HepG2 (cell line): Measurements from ENCODE around the gene PEX14. TPM values are rescaled to one million over a fixed set of nuclear protein-coding genes. Genes with fewer than 3 reads are reported as not detected.

Source experiments
- ATAC-seq: fragments of 200-7000 bp; cut with Tn5 transposase; 3 replicates; pipeline ENCODE4 v1.9.1; 2020; ENCODE audit warnings: mild to moderate bottlenecking, moderate library complexity
- BruUV-seq: library from RNA; stranded (reverse); fragments of 400-500 nt; replicated peaks from 2 replicates; lab custom pipeline; 2021; lab: Mats Ljungman, UMichigan
- CTCF ChIA-PET: fragments of 300-600 bp; formaldehyde crosslinking; extraction: SDS; loops from one replicate; lab custom pipeline; 2021; ENCODE audit warnings: low total read pairs, inconsistent platforms, low intra/inter-chr PET ratio; lab: Yijun Ruan, JAX
- POLR2A ChIA-PET: fragments of 350-600 bp; sonication (Branson Sonifier 250); formaldehyde crosslinking; loops from one replicate; lab custom pipeline; 2020; ENCODE audit warnings: antibody characterized with exemption, inconsistent platforms; lab: Yijun Ruan, JAX
- DNase-seq: peaks from one replicate; pipeline ENCODE4 v3.0.0-alpha.2; 2015; ENCODE audit warnings: low spot score
- FAIRE-seq: peaks from 3 replicates; lab custom pipeline; 2011; peaks lifted over from hg19 to GRCh38; lab: Jason Lieb, UNC
- H2AFZ ChIP-seq: one replicate; pipeline ENCODE4 v1.6.1; 2011; ENCODE audit warnings: low read length, inconsistent platforms
- H3K27ac ChIP-seq: fragments of 300-600 bp; 3 replicates; pipeline ENCODE4 v1.8.0; 2011; ENCODE audit warnings: mixed run types, mild to moderate bottlenecking, mixed read lengths, low read length, inconsistent platforms; ENCODE audit not compliant: insufficient read depth; ENCODE audit errors: extremely low read length
- H3K27me3 ChIP-seq, 2 experiments: fragments of 200-600 bp in 1 of 2; 2 replicates in 1 of 2; 3 replicates in 1 of 2; pipeline versions ENCODE4 v1.6.0 to v1.8.0; 2011; ENCODE audit warnings: low read length in 2 of 2, mild to moderate bottlenecking in 2 of 2, moderate library complexity in 2 of 2, inconsistent platforms in 1 of 2; ENCODE audit not compliant: insufficient read depth in 2 of 2, control insufficient read depth in 1 of 2
- H3K36me3 ChIP-seq, 2 experiments: fragments of 200-600 bp in 1 of 2; replicated peaks in 1 of 2; 2 replicates in 1 of 2; 3 replicates in 1 of 2; pipeline versions ENCODE4 v1.5.1 to v1.8.0; 2011; ENCODE audit warnings: low read length in 2 of 2, inconsistent platforms in 1 of 2; ENCODE audit not compliant: insufficient read depth in 2 of 2, control insufficient read depth in 1 of 2
- H3K4me1 ChIP-seq: 2 replicates; pipeline ENCODE4 v1.5.1; 2012; ENCODE audit warnings: low read length, inconsistent platforms; ENCODE audit not compliant: insufficient read depth
- H3K4me2 ChIP-seq: 2 replicates; pipeline ENCODE4 v1.6.0; 2011; ENCODE audit warnings: low read depth, low read length, inconsistent platforms
- H3K4me3 ChIP-seq, 3 experiments: fragments of 200-600 bp in 1 of 3; sonication (generic), shearing (Covaris generic) in 1 of 3; replicated peaks in 1 of 3; 2 replicates each; pipeline ENCODE4 v1.5.1; 2011 to 2016; ENCODE audit warnings: low read length in 3 of 3, inconsistent platforms in 2 of 3, low read depth in 2 of 3, mild to moderate bottlenecking in 2 of 3, control low read depth in 1 of 3, mixed read lengths in 1 of 3; ENCODE audit not compliant: insufficient read depth in 1 of 3
- H3K79me2 ChIP-seq: one replicate; pipeline ENCODE4 v1.6.1; 2011; ENCODE audit warnings: low read length, inconsistent platforms; ENCODE audit not compliant: insufficient read depth
- H3K9ac ChIP-seq: 2 replicates; pipeline ENCODE4 v1.6.0; 2011; ENCODE audit warnings: mild to moderate bottlenecking, low read depth, low read length, inconsistent platforms; ENCODE audit not compliant: insufficient read depth
- H3K9me3 ChIP-seq: 2 replicates; pipeline ENCODE4 v1.5.1; 2012; ENCODE audit warnings: mild to moderate bottlenecking, low read length
- H4K20me1 ChIP-seq: 2 replicates; pipeline ENCODE4 v1.6.0; 2011; ENCODE audit warnings: inconsistent platforms, mild to moderate bottlenecking, low read length, moderate library complexity; ENCODE audit not compliant: insufficient read depth
- HOXA5 ChIP-seq: sonication (generic); formaldehyde crosslinking; IDR thresholded peaks from 2 replicates; pipeline ENCODE4 v1.4.0; 2020; ENCODE audit warnings: missing genetic modification reagents
- PITX1 ChIP-seq: sonication (generic); formaldehyde crosslinking; IDR thresholded peaks from 2 replicates; pipeline ENCODE4 v1.5.1; 2020; ENCODE audit warnings: mild to moderate bottlenecking, missing genetic modification reagents
- SNAPC4 ChIP-seq: sonication (generic); formaldehyde crosslinking; IDR thresholded peaks from 2 replicates; pipeline ENCODE4 v1.4.0; 2020; ENCODE audit warnings: mild to moderate bottlenecking, missing genetic modification reagents
- ZNF10 ChIP-seq: sonication (generic); formaldehyde crosslinking; IDR thresholded peaks from 2 replicates; pipeline ENCODE4 v1.4.0; 2020; ENCODE audit warnings: mild to moderate bottlenecking, low read depth, missing genetic modification reagents, borderline replicate concordance
- WGBS: methylation state at CpG from one replicate; pipeline ENCODE4 v1.1.6; 2017; ENCODE audit warnings: low lambda C conversion rate; 5-methylcytosine and 5-hydroxymethylcytosine counted together
- in situ Hi-C: cut with HindIII; loops from 2 replicates; pipeline ENCODE4 v1.10.0; 2017; ENCODE audit warnings: low pct_unique_long_range_greater_than_20kb; ENCODE audit not compliant: extremely low pct_ligation_motif_present
- intact Hi-C: fragments of 100-400 bp; cut with micrococcal nuclease; formaldehyde crosslinking; loops from one replicate; pipeline ENCODE4 v1.10.0; 2022; ENCODE audit not compliant: unreplicated experiment
- polyA plus RNA-seq, 8 experiments: library from polyadenylated mRNA; depleted of rRNA in 3 of 8; stranded (reverse) in 7 of 8; unstranded in 1 of 8; fragments of >200 nt; fragmentation: Illumina TruSeq in 4 of 8; extraction: Trizol in 4 of 8; gene quantifications; 2 replicates each; pipeline versions ENCODE4 v1.2.1 to v1.2.3, GENCODE V29; 2011 to 2016; ENCODE audit warnings: low read depth in 4 of 8, missing spikeins in 1 of 8, mixed read lengths in 1 of 8; ENCODE audit not compliant: insufficient read depth in 1 of 8
- total RNA-seq, 5 experiments: library from RNA; depleted of rRNA; stranded (reverse); fragments of >200 nt; fragmentation: Illumina TruSeq; extraction: Trizol; gene quantifications; 2 replicates each; pipeline ENCODE4 v1.2.3, GENCODE V29; 2016; ENCODE audit warnings: low read depth in 1 of 5

Gene PEX14
- total and polyA plus RNA-seq, 2 of the 13 experiments (the other 11 are each of a cell fraction or from before 2014, with no cell fraction given): 6.5 to 9.9 TPM

GRCh38 chr1:10495952-10496351 is 21.2 kb downstream of the PEX14 start:
- no peak for FAIRE-seq
- BruUV-seq: no TSS peak
- no peak overlapping the region for H3K9ac ChIP-seq

More at GRCh38 chr1:10495952-10496351, 21.2 kb downstream of the PEX14 start:
- Histone ChIP-seq H3K4me2 (no peak overlapping the region), H4K20me1 (peaks cover 16% of the 10 kb centered on the region), H3K4me3 (no peak overlapping the region), H2AFZ (no peak overlapping the region), H3K27me3 (no peaks in the 10 kb centered on the region), H3K27ac (no peak overlapping the region), H3K79me2 (peaks cover 49% of the 10 kb centered on the region), H3K4me1 (peaks cover 13% of the 10 kb centered on the region), H3K36me3 (peaks cover 2 to 15% of the 10 kb centered on the region in 2 experiments), H3K9me3 (no peaks in the 10 kb centered on the region)
- 90% methylated on average over 14 of the region's 14 CpGs for WGBS
- POLR2A ChIA-PET: no interaction called here
- TF ChIP-seq ZNF10 (no peak), SNAPC4 (no peak), PITX1 (no peak), HOXA5 (CRISPR knock-in tag) (no peak)
- intact Hi-C loops (no loop called here), in situ Hi-C loops (loop anchor here (5.0 kb wide), 1 partner anchor 64 kb away; the partner anchor contains the start of gene CENPS)
- CTCF ChIA-PET: interaction anchor here (1.9 kb wide), 1 partner anchor 68 kb away, joined by 9 read pairs; no protein-coding TSS in a partner anchor
- DNase-seq (no peak), ATAC-seq (no peak)
